OCI-LY3 (cell line): ENCODE data around the gene SFSWAP.

Source experiments
- CTCF ChIP-seq: fragments of 200-600, 300-600 bp; sonication (generic); IDR thresholded peaks from 2 replicates; pipeline ENCODE4 v1.5.1; 2014; ENCODE audit warnings: antibody characterized with exemption, low read length, low read depth
- EZH2phosphoT487 ChIP-seq: fragments of 200-600 bp; shearing (Covaris generic); IDR thresholded peaks from 2 replicates; pipeline ENCODE4 v1.6.1; 2018; ENCODE audit warnings: antibody characterized with exemption, mixed run types, low read depth

GRCh38 chr12:131785763-131786330, 75.0 kb downstream of the SFSWAP start:
- TF ChIP-seq CTCF: no peak
- TF ChIP-seq EZH2phosphoT487: no peak
